Immature natural killer cell (primary cell): Measurements from ENCODE around the gene JTB. TPM values are rescaled to one million over a fixed set of nuclear protein-coding genes. Genes with fewer than 3 reads are reported as not detected.

ENCODE experiments used
- DNase-seq, 3 donors: peaks; one replicate each; pipeline ENCODE4 v3.0.0; 2022; ENCODE audit warnings: mixed read lengths in 1 of 3
- H3K27ac Mint-ChIP-seq, 6 donors: one replicate each; pipeline ENCODE4 v1.8.0; 2020; ENCODE audit warnings: mixed read lengths in 6 of 6, mild to moderate bottlenecking in 5 of 6, inconsistent platforms in 4 of 6, moderate library complexity in 3 of 6
- H3K27me3 Mint-ChIP-seq, 3 donors: one replicate each; pipeline ENCODE4 v1.8.0; 2020 to 2021; ENCODE audit warnings: low read depth in 3 of 3, mild to moderate bottlenecking in 3 of 3, mixed read lengths in 3 of 3, moderate library complexity in 3 of 3, inconsistent platforms in 1 of 3
- H3K36me3 Mint-ChIP-seq, 3 donors: one replicate each; pipeline ENCODE4 v1.8.0; 2020; ENCODE audit warnings: mixed read lengths in 3 of 3, inconsistent platforms in 2 of 3, mild to moderate bottlenecking in 2 of 3
- H3K4me1 Mint-ChIP-seq, 2 donors: one replicate each; pipeline ENCODE4 v1.8.0; 2020; ENCODE audit warnings: inconsistent platforms in 2 of 2, mild to moderate bottlenecking in 2 of 2, mixed read lengths in 2 of 2, moderate library complexity in 1 of 2
- H3K4me3 Mint-ChIP-seq, 5 donors: one replicate each; pipeline ENCODE4 v1.8.0; 2020; ENCODE audit warnings: mild to moderate bottlenecking in 5 of 5, mixed read lengths in 5 of 5, inconsistent platforms in 3 of 5, moderate library complexity in 3 of 5
- H3K9me3 Mint-ChIP-seq, 6 donors: one replicate each; pipeline ENCODE4 v1.8.0; 2020; ENCODE audit warnings: mild to moderate bottlenecking in 6 of 6, mixed read lengths in 6 of 6, inconsistent platforms in 4 of 6, moderate library complexity in 3 of 6
- polyA plus RNA-seq, 3 donors: library from polyadenylated mRNA; unstranded; fragments of 300-500 nt; fragmentation: Illumina TruSeq; gene quantifications; one replicate each; pipeline ENCODE4 v1.2.3, GENCODE V29; 2021

The JTB gene
- polyA plus RNA-seq, 3 donors from 2014 or later, result 365 to 460 (median 440) TPM

GRCh38 chr1:153932156-153933131 is 45.0 kb downstream of the JTB start:
- Mint-ChIP-seq H3K4me1 (peaks cover 15 to 18% of the 10 kb centered on the region in 2 donors), H3K4me3 (no peak overlapping the region), H3K9me3 (no peaks in the 10 kb centered on the region), H3K27ac (peak overlapping the region in 1 of 6 donors; percentile 48), H3K36me3 (peaks cover 0 to 35% (median 8%) of the 10 kb centered on the region in 3 donors), H3K27me3 (peaks cover 0 to 3% (median 2%) of the 10 kb centered on the region in 3 donors)
- DNase-seq, result no peak

DNA sequence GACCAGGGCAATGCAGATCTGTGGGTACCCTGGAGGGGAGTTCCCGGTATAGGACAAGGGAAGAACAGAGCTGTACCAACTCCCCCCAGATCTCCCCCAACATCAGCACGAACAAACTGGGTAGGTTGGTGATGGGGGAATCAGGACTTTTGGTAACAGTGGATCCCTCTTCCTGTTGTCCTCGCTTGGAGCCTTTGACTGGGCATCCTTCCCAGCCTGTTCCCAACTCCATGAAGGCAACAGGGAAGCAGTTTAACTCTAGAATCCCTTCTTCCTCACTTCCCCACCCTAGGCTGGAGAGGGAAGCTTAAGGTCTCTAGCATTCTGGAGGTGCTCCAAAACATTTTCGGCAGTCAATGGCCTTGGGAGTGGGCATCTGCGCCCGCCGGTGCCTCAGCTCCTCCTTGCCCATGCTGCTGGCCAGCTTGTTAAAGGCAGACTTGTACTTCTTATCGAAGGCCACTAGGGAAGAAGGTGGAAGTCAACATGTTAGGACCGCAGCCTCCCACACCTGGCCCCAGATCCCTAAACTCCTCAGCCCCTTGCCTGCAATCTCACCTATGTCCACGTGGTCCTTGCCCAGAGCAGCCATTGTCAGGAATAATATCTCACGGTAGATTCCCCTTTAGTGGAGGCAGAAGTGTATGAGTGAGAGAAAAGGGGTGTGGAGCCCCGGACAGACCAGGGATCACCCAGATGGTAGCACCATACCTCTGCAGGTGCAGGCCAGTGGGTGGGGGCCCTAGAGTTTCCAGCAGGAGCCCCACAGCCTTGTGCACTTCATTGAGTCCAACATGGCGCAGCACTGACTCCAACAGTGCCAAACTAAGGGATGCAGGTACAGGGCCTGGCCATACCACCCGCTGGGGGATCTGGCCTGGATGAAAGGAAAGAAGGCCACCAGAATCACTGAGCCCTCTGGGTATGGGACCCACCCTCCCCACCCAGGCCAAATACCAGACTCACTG is 47.2 kb downstream of the JTB start:
- Mint-ChIP-seq H3K4me1 (peaks cover 12 to 14% of the 10 kb centered on the region in 2 donors), H3K27me3 (peaks cover 0 to 3% (median 0%) of the 10 kb centered on the region in 3 donors), H3K4me3 (no peak overlapping the region), H3K36me3 (peaks cover 0 to 17% (median 4%) of the 10 kb centered on the region in 3 donors), H3K9me3 (no peaks in the 10 kb centered on the region), H3K27ac (peak overlapping the region in 2 of 6 donors; percentile 16 to 83)
- no peak for DNase-seq

DNA sequence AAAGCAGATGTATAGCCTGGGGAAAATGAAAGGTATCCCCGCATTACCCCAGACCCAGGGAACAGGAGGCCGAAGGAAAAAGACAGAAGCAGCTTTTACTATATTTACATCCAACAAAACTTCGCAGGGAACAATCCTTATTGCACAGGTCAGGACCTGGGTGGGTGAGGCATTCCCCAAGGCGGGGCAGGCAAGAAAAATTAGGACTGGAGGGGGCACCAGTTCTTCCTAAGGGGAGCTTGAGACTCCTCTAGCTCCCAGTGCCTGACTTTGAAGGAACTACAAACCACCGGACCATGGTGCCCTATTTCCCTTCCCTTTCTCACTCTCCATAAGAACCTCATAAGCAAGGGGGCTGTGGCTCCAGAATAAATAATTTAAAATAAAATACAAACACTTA is 48.0 kb downstream of the JTB start:
- H3K27me3 Mint-ChIP-seq, result peaks cover 0 to 3% (median 1%) of the 10 kb centered on the region in 3 donors
- H3K36me3 Mint-ChIP-seq, result peaks cover 0 to 9% (median 2%) of the 10 kb centered on the region in 3 donors
- H3K9me3 Mint-ChIP-seq, result no peaks in the 10 kb centered on the region
- H3K4me3 Mint-ChIP-seq, result no peak overlapping the region
- H3K27ac Mint-ChIP-seq, result peak overlapping the region in 4 of 6 donors; percentile 42 to 78 (median 48)
- DNase-seq, result no peak
- H3K4me1 Mint-ChIP-seq, result peaks cover 12 to 14% of the 10 kb centered on the region in 2 donors

GRCh38 chr1:153928791-153929341 is 48.6 kb downstream of the JTB start:
- Mint-ChIP-seq H3K4me1 (peaks cover 14 to 16% of the 10 kb centered on the region in 2 donors), H3K9me3 (no peaks in the 10 kb centered on the region), H3K4me3 (no peak overlapping the region), H3K27ac (peak overlapping the region; percentile 10 to 71 (median 44)), H3K27me3 (peaks cover under 1 to 5% (median 3%) of the 10 kb centered on the region in 3 donors), H3K36me3 (peaks cover 0 to 7% (median 0%) of the 10 kb centered on the region in 3 donors)
- DNase-seq, result no peak

DNA sequence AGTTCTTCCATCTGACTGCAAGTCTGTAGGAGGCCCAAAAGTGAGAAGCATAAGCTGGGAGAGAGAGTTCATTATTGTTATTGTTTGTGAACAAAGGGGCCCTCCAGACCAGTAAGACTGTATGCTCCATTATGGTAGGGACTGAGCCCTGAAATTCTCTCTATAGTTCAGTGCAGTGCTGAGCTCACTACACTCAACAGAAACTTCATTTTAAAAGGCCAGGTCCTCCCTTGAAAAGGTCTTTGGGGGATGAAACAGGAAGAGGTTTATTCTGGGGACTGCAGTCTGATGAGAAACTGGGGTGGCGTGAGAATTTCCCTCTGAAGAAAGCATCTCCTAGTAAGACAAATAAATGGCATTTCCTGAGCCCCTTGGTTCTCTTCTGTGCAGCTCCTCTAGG is 49.2 kb downstream of the JTB start:
- peaks cover 21 to 22% of the 10 kb centered on the region in 2 donors for H3K4me1 Mint-ChIP-seq
- no peak for DNase-seq
- peaks cover 0 to 7% (median 0%) of the 10 kb centered on the region in 3 donors for H3K36me3 Mint-ChIP-seq
- H3K27ac Mint-ChIP-seq, result peak overlapping the region in 5 of 6 donors; percentile 8 to 71 (median 39)
- no peaks in the 10 kb centered on the region for H3K9me3 Mint-ChIP-seq
- H3K4me3 Mint-ChIP-seq, result no peak overlapping the region
- H3K27me3 Mint-ChIP-seq, result peaks cover 7% of the 10 kb centered on the region in 3 donors

DNA sequence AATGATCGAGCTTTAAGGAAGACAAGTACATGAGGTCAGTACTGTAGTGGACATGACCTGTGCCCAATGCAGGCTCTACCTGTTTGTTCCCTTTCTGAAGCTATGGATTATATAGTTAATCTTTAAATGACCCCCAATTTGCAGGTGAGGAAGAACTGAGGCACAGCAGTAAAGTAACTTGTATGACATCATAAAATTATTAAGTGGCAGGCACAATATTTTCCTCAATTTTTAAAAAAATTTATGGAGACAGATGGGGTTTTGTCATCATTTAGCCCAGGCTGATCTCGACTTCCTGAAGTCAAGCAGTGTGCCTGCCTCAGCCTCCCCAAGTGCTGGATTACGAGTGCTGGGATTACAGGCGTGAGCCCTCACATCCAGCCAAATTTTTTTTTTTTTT is 51.1 kb downstream of the JTB start:
- Mint-ChIP-seq H3K4me1 (peaks cover 30 to 32% of the 10 kb centered on the region in 2 donors), H3K27me3 (peaks cover 20 to 23% (median 21%) of the 10 kb centered on the region in 3 donors), H3K36me3 (peaks cover 0 to 4% (median 0%) of the 10 kb centered on the region in 3 donors), H3K9me3 (no peaks in the 10 kb centered on the region), H3K4me3 (no peak overlapping the region), H3K27ac (no peak overlapping the region)
- DNase-seq, result no peak

Other genes with a start within 250 kb of the JTB start
- 10 to 100 TPM in 1 of 3 donors, 1 to 10 TPM in 2; 7.5 to 14.5 (median 7.9) TPM for gene INTS3, start 249.6 kb downstream of the JTB start, polyA plus RNA-seq
- gene SLC27A3, start 202.3 kb downstream of the JTB start, polyA plus RNA-seq, result 10 to 100 TPM; 38.3 to 89.0 (median 54.3) TPM
- 1 to 10 TPM; 1.3 to 5.5 (median 2.1) TPM for gene GATAD2B, start 54.7 kb downstream of the JTB start, polyA plus RNA-seq
- gene DENND4B, start 31.0 kb downstream of the JTB start, polyA plus RNA-seq, result 10 to 100 TPM in 2 of 3 donors, 1 to 10 TPM in 1; 9.9 to 37.1 (median 11.5) TPM
- 10 to 100 TPM; 13.0 to 31.2 (median 19.3) TPM for gene CRTC2, start 19.1 kb downstream of the JTB start, polyA plus RNA-seq
- gene SLC39A1, start 14.1 kb downstream of the JTB start, polyA plus RNA-seq, result 10 to 100 TPM; 52.3 to 84.8 (median 54.6) TPM
- 10 to 100 TPM; 10.0 to 17.6 (median 15.2) TPM for gene CREB3L4, start 9.8 kb downstream of the JTB start, polyA plus RNA-seq
- not detected for gene RAB13, start 8.7 kb upstream of the JTB start, polyA plus RNA-seq
- over 10,000 TPM in 1 of 3 donors, 1,000 to 10,000 TPM in 2; 7,421 to 15,806 (median 9,939) TPM for gene RPS27, start 13.1 kb upstream of the JTB start, polyA plus RNA-seq
- under 1 TPM in 1 of 3 donors, not detected in 2; 0.13 TPM for gene NUP210L, start 177.4 kb upstream of the JTB start, polyA plus RNA-seq
- 1,000 to 10,000 TPM; 1,142 to 1,239 (median 1,223) TPM for gene TPM3, start 214.4 kb upstream of the JTB start, polyA plus RNA-seq
- gene CFAP141, start 228.7 kb upstream of the JTB start, polyA plus RNA-seq, result not detected
- 10 to 100 TPM; 23.1 to 72.4 (median 52.4) TPM for gene UBAP2L, start 243.3 kb upstream of the JTB start, polyA plus RNA-seq